ENCODE data around the gene EEFSEC.

The EEFSEC gene

DNA sequence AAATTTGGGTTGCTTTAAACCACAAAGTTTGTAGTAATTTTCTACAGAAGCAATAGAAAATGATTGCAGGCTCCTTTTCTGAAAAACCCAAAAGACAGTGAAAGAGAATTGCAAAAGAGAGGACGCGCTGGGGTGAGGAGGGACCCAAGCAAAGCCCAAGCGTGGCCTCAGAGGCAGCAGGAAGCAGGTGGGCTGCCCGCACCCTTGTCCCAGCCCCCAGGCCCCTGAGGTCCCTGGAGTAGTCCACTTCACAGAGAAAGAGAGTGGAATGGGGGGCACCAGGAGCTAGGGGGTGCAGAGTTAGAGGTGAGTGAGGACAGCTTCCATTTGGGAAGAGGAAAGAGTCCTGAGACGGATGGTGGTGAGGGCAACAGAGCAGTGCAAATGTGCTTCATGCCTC lies 301.8 kb downstream of the EEFSEC start:
- no peak for TF ChIP-seq CTCF (IDR thresholded peaks at IDR 0.05; ENCODE audit: borderline replicate concordance, insufficient read depth, low read depth, low read length)
- H3K4me3 ChIP-seq (ENCODE audit: low read depth, low read length), result no peak overlapping the region

- no peak overlapping the region for H3K4me3 ChIP-seq (ENCODE audit: low read depth, low read length)
- no peak for TF ChIP-seq CTCF (IDR thresholded peaks at IDR 0.05; ENCODE audit: borderline replicate concordance, insufficient read depth, low read depth, low read length)
Observed at GRCh38 chr3:128455786-128456748, 302.8 kb downstream of the EEFSEC start.

GRCh38 chr3:128456776-128457715 lies 303.8 kb downstream of the EEFSEC start:
- no peak for TF ChIP-seq CTCF (IDR thresholded peaks at IDR 0.05; ENCODE audit: borderline replicate concordance, insufficient read depth, low read depth, low read length)
- H3K4me3 ChIP-seq (ENCODE audit: low read depth, low read length), result no peak overlapping the region

DNA sequence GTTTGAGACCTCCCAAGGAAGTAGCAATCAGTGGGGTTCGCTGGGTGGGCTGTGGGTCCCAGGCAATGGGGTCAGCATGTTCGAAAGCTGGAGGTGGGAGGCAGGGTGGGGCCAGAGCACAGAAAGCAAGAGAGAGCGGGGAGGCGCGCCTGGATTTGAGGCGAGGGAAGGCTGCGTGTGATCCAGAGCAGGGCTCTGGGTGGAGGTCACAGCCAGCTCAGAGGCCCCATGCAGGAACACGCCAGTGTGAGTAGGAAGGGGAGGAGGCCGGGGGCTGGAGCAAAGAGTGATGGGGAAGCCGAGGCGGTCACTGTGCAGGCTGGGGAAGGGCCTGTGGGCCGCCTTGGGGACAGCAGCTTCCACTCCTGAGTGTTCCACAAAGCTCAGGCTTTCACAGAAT lies 304.7 kb downstream of the EEFSEC start:
- TF ChIP-seq CTCF (IDR thresholded peaks at IDR 0.05; ENCODE audit: borderline replicate concordance, insufficient read depth, low read depth, low read length), result no peak
- H3K4me3 ChIP-seq (ENCODE audit: low read depth, low read length), result no peak overlapping the region
